Central memory CD8-positive, alpha-beta T cell (primary cell): Measurements from ENCODE around the gene UMPS.

ENCODE experiments used
- ATAC-seq: fragments of 150-1000 bp; cut with Tn5 transposase; replicated peaks from 2 replicates; pipeline ENCODE4 v1.10.0; 2022; ENCODE audit warnings: mild to moderate bottlenecking, moderate FRiP score, moderate number of reproducible peaks; ENCODE audit not compliant: poor library complexity, severe bottlenecking; ENCODE audit errors: extremely low read depth
- DNase-seq, 2 donors: peaks; one replicate each; pipeline ENCODE4 v3.0.0; 2021; ENCODE audit warnings: low spot score in 2 of 2
- H3K27ac Mint-ChIP-seq: one replicate; pipeline ENCODE4 v1.8.0; 2022; ENCODE audit warnings: low read depth, mild to moderate bottlenecking, moderate library complexity, mixed read lengths
- H3K27me3 Mint-ChIP-seq: one replicate; pipeline ENCODE4 v1.8.0; 2022; ENCODE audit warnings: mixed read lengths
- H3K36me3 Mint-ChIP-seq: one replicate; pipeline ENCODE4 v1.8.0; 2022; ENCODE audit warnings: mild to moderate bottlenecking, moderate library complexity, mixed read lengths; ENCODE audit not compliant: insufficient read depth
- H3K4me1 Mint-ChIP-seq: one replicate; pipeline ENCODE4 v1.8.0; 2022; ENCODE audit warnings: mixed read lengths
- H3K4me3 Mint-ChIP-seq: one replicate; pipeline ENCODE4 v1.8.0; 2022; ENCODE audit warnings: mild to moderate bottlenecking, moderate library complexity, mixed read lengths
- H3K9me3 Mint-ChIP-seq: one replicate; pipeline ENCODE4 v1.8.0; 2022; ENCODE audit warnings: mixed read lengths

The UMPS gene

DNA sequence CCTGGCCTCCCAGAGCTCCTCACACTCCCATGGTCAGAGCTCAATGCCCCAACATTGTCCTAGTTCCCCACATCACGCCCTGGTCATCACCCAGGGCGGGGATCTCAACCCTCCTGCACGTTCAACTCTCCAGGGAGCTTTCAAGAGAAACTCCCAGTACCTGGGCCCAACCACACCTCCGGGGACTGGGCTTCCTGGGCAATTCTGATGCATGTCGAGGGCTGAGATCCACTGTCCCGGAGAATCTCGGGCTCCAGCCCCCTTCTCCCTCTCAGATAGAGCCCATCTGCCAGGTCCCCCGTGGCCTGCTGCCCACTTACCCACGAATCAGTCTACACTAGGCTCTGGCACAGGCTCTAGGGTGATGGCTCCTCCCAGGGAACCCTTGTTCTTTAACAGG, 39.2 kb downstream of the UMPS start:
- H3K4me1 Mint-ChIP-seq, result no peaks in the 10 kb centered on the region
- no peaks in the 10 kb centered on the region for H3K36me3 Mint-ChIP-seq
- DNase-seq (no peak), ATAC-seq (no peak)
- H3K27ac Mint-ChIP-seq, result no peak overlapping the region
- no peaks in the 10 kb centered on the region for H3K9me3 Mint-ChIP-seq
- H3K27me3 Mint-ChIP-seq, result peaks cover 20% of the 10 kb centered on the region
- H3K4me3 Mint-ChIP-seq, result no peak overlapping the region

GRCh38 chr3:124770336-124771082, 40.3 kb downstream of the UMPS start:
- H3K4me1 Mint-ChIP-seq, result no peaks in the 10 kb centered on the region
- no peak overlapping the region for H3K27ac Mint-ChIP-seq
- no peaks in the 10 kb centered on the region for H3K9me3 Mint-ChIP-seq
- ATAC-seq, result no peak
- peaks cover 20% of the 10 kb centered on the region for H3K27me3 Mint-ChIP-seq
- H3K4me3 Mint-ChIP-seq, result no peak overlapping the region
- no peak for DNase-seq
- H3K36me3 Mint-ChIP-seq, result no peaks in the 10 kb centered on the region

DNA sequence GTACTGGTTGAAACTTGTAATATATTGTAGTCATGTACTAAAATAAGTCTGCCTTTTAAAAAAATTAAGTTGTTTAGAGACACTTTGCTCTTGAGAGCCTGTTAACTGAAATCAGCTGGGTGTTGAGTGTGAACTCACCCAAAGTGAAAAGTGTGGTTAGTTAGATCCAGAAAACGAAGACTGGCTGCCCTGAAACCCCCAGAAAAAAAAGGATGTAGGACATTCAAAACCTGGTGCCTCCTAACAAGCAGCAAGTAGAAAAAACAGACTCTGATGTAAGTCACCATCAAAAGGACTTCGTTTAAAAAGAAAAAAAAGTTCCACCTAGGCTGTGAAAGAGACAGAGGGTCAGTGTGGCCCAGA, 40.8 kb downstream of the UMPS start:
- Mint-ChIP-seq H3K27me3 (peaks cover 20% of the 10 kb centered on the region), H3K27ac (no peak overlapping the region), H3K9me3 (no peaks in the 10 kb centered on the region)

GRCh38 chr3:124772081-124772831, 42.0 kb downstream of the UMPS start:
- no peaks in the 10 kb centered on the region for H3K36me3 Mint-ChIP-seq
- ATAC-seq, result no peak
- no peak overlapping the region for H3K4me3 Mint-ChIP-seq
- H3K4me1 Mint-ChIP-seq, result no peaks in the 10 kb centered on the region
- H3K27ac Mint-ChIP-seq, result no peak overlapping the region
- DNase-seq, result no peak
- no peaks in the 10 kb centered on the region for H3K9me3 Mint-ChIP-seq
- H3K27me3 Mint-ChIP-seq, result peaks cover 20% of the 10 kb centered on the region

More for the DNA sequence above, 40.8 kb downstream of the UMPS start:
- Mint-ChIP-seq H3K36me3 (no peaks in the 10 kb centered on the region), H3K4me3 (no peak overlapping the region), H3K4me1 (no peaks in the 10 kb centered on the region)
- ATAC-seq (no peak), DNase-seq (no peak)

DNA sequence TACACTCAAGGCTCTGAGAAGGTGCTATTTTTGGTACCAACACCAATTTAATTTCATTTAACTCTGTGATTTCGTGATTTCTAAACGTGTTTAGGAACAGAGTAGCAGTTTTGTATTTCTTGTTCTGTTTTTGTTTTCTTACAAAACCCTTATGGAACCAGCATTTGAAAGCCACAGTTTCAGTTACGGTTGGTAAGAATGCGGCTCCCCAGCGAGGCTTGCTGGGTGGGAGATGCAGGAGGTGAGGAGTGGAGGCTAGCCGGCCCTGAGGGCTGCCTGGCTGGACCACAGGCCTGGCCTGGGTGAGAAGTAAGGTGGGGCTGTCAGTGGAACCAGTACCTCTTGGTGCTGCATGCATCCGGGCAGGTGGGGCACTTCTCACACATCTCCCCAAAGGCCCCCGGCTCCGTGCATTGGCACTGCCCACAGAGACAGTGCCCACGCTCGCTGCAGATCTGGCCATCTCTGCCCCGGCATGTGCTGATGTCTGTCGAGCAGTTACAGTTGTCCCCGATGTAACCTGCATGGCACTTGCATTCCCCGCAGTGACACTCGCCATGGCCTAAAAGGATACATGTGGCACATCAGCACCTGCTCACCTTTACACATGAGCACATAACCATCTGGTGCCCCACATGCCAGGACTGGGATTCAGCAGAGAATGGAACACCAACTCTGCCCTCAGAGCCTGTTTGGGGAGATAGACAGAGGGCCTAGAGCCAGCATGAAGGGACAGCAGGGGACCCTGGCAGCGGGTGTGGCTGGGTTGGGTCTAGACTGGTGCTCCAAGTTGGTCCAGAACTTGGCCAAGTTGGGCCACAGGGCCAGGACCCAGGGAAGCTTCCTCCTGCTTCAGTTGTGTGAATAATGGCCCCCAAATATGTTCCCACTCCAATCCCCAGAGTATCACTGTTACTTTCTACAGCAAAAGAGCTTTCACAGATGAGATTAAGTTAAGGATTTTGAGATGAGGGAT, 43.4 kb downstream of the UMPS start:
- Mint-ChIP-seq H3K9me3 (no peaks in the 10 kb centered on the region), H3K4me3 (no peak overlapping the region), H3K4me1 (no peaks in the 10 kb centered on the region), H3K36me3 (no peaks in the 10 kb centered on the region), H3K27ac (no peak overlapping the region), H3K27me3 (peaks cover 29% of the 10 kb centered on the region)
- no peak for ATAC-seq
- DNase-seq, result no peak

- Mint-ChIP-seq H3K27ac (no peak overlapping the region), H3K36me3 (no peaks in the 10 kb centered on the region), H3K9me3 (no peaks in the 10 kb centered on the region), H3K4me1 (no peaks in the 10 kb centered on the region), H3K27me3 (peaks cover 34% of the 10 kb centered on the region), H3K4me3 (no peak overlapping the region)
- ATAC-seq (no peak), DNase-seq (no peak)
Observed at GRCh38 chr3:124774327-124774718, 44.1 kb downstream of the UMPS start.

DNA sequence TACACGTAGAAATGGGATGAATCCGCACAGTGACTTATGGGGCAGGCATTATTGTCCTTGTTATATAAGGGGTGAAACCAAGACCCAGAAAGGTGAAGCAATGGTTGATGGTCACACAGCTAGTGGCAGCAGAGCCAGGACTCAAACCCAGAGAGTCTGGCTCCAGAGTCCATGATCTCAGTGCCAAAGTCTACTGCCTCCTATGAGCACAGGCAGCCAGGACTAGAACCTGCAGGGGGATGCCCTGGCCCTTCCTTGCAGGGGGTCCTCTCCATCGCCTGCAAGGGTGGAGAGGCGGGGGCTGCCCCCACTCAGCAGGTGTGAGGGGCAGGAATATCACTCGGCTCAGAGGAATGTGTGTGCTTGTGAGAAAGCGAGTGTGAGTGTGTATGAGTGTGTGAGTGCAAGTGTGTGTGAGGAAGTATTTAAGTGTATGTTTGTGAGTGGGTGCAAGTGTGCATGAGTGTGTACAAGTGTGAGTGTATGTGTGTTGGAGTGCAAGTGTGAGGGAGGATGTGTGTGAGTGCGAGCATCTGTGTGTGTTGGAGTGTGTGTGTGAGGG, 44.7 kb downstream of the UMPS start:
- DNase-seq (no peak), ATAC-seq (no peak)
- H3K4me3 Mint-ChIP-seq, result no peak overlapping the region
- no peaks in the 10 kb centered on the region for H3K4me1 Mint-ChIP-seq
- H3K9me3 Mint-ChIP-seq, result no peaks in the 10 kb centered on the region
- H3K27me3 Mint-ChIP-seq, result peaks cover 29% of the 10 kb centered on the region
- no peaks in the 10 kb centered on the region for H3K36me3 Mint-ChIP-seq
- H3K27ac Mint-ChIP-seq, result no peak overlapping the region

- no peak overlapping the region for H3K27ac Mint-ChIP-seq
- H3K4me1 Mint-ChIP-seq, result peaks cover 5% of the 10 kb centered on the region
- no peaks in the 10 kb centered on the region for H3K9me3 Mint-ChIP-seq
- no peak overlapping the region for H3K4me3 Mint-ChIP-seq
- H3K27me3 Mint-ChIP-seq, result peaks cover 27% of the 10 kb centered on the region
- no peaks in the 10 kb centered on the region for H3K36me3 Mint-ChIP-seq
- no peak for ATAC-seq
- DNase-seq, result no peak
Observed at GRCh38 chr3:124775877-124776276, 45.6 kb downstream of the UMPS start.

- H3K27me3 Mint-ChIP-seq, result peaks cover 26% of the 10 kb centered on the region
- H3K36me3 Mint-ChIP-seq, result no peaks in the 10 kb centered on the region
- H3K27ac Mint-ChIP-seq, result no peak overlapping the region
- H3K4me3 Mint-ChIP-seq, result no peak overlapping the region
- H3K9me3 Mint-ChIP-seq, result no peaks in the 10 kb centered on the region
- peaks cover 6% of the 10 kb centered on the region for H3K4me1 Mint-ChIP-seq
- DNase-seq, result no peak
- no peak for ATAC-seq
Observed at GRCh38 chr3:124776856-124777255, 46.6 kb downstream of the UMPS start.

GRCh38 chr3:124777762-124778470, 47.7 kb downstream of the UMPS start:
- Mint-ChIP-seq H3K27ac (no peak overlapping the region), H3K4me1 (peaks cover 6% of the 10 kb centered on the region), H3K4me3 (no peak overlapping the region), H3K36me3 (no peaks in the 10 kb centered on the region), H3K9me3 (no peaks in the 10 kb centered on the region), H3K27me3 (peaks cover 18% of the 10 kb centered on the region)
- DNase-seq (no peak), ATAC-seq (no peak)

DNA sequence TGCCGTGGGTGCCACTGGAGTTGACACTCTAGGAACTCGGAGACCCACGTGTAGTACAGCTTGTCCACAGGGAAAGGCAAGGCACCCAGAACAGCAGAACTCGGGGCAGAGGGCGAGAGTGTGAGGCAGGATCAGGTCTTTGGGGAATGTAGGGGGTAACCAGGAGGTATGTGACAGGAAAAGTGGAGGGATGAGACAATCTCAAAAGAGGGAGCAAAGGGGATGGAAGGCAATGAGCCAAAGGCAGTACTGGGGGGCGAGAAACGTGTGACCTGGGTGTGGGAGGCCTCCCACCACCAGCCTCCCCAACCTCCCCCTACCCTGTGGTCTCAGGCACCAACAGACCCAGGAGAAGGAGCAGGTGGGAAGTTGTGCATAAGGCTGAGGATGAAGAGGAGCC, 48.9 kb downstream of the UMPS start:
- Mint-ChIP-seq H3K27me3 (peaks cover 18% of the 10 kb centered on the region), H3K36me3 (no peaks in the 10 kb centered on the region), H3K27ac (no peak overlapping the region), H3K4me3 (no peak overlapping the region), H3K4me1 (peaks cover 6% of the 10 kb centered on the region), H3K9me3 (no peaks in the 10 kb centered on the region)
- DNase-seq, result no peak
- no peak for ATAC-seq

DNA sequence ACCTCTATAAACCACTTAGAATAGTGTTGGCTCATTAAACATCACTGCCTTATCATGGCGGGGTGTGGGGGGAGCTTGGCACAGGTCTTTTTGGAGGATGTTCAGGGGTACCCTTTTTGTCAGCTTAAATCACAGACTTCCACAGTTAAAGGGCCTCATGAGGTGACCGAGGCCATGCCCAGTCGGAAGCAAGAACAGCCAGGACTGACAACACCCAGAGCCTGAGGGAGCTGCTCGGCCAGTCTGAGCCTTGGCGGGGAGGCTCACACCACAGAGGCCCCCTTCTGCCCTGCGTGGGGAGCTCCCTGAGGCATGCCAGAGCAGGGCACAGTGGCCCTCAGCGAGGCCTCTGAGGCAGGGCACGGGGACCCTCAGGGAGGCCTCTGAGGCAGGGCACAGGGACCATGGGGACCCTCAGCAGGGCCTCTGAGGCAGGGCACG, 49.5 kb downstream of the UMPS start:
- Mint-ChIP-seq H3K36me3 (no peaks in the 10 kb centered on the region), H3K9me3 (no peaks in the 10 kb centered on the region), H3K4me1 (peaks cover 6% of the 10 kb centered on the region), H3K4me3 (no peak overlapping the region), H3K27me3 (peaks cover 18% of the 10 kb centered on the region), H3K27ac (no peak overlapping the region)
- ATAC-seq (no peak), DNase-seq (no peak)
